Astrocyte (in vitro differentiated cells and primary cell): ENCODE results near the gene SSH2.

Experiments
- CTCF ChIP-seq: IDR thresholded peaks from 2 replicates; pipeline ENCODE4 v1.5.1; 2011; ENCODE audit warnings: low read depth, mild to moderate bottlenecking, inconsistent platforms, low read length, moderate library complexity; ENCODE audit not compliant: insufficient read depth
- EZH2 ChIP-seq: IDR thresholded peaks from 2 replicates; pipeline ENCODE4 v1.6.1; 2012; ENCODE audit warnings: mild to moderate bottlenecking, low read length, inconsistent platforms; ENCODE audit not compliant: insufficient read depth

GRCh38 chr17:29622337-29623282, 307.4 kb downstream of the SSH2 start, which contains the start of gene CORO6:
- TF ChIP-seq CTCF: no peak
- TF ChIP-seq EZH2: no peak
